ENCODE results near the gene CECR2.

- TF ChIP-seq POLR2A (IDR thresholded peaks at IDR 0.05) (no peak), CTCF (IDR thresholded peaks at IDR 0.05) (no peak)
These were observed 138.8 kb downstream of the CECR2 start for GRCh38 chr22:17508110-17508509.
